Mesenchymal stem cell (in vitro differentiated cells and primary cell): ENCODE measurements around the gene SHC3.

ENCODE experiments used
- DNase-seq: peaks from one replicate; pipeline ENCODE4 v3.0.0-alpha.2; 2013
- H2AFZ ChIP-seq: one replicate; pipeline ENCODE4 v1.6.1; 2013; ENCODE audit warnings: low read depth, mild to moderate bottlenecking, control low read depth, inconsistent platforms, low read length, moderate library complexity
- H2AK5ac ChIP-seq: 2 replicates; pipeline ENCODE4 v1.6.1; 2013; ENCODE audit warnings: low read length, moderate library complexity, mild to moderate bottlenecking, inconsistent platforms; ENCODE audit not compliant: severe bottlenecking
- H2BK120ac ChIP-seq: one replicate; pipeline ENCODE4 v1.6.1; 2013; ENCODE audit warnings: low read depth, mild to moderate bottlenecking, inconsistent platforms, low read length, moderate library complexity
- H2BK12ac ChIP-seq, 2 experiments: one replicate each; pipeline ENCODE4 v1.6.1; 2013; ENCODE audit warnings: inconsistent platforms in 2 of 2, low read length in 2 of 2, mild to moderate bottlenecking in 2 of 2, moderate library complexity in 2 of 2, control low read depth in 1 of 2
- H2BK15ac ChIP-seq: one replicate; pipeline ENCODE4 v1.6.1; 2013; ENCODE audit warnings: mild to moderate bottlenecking, low read depth, inconsistent platforms; ENCODE audit not compliant: poor library complexity, severe bottlenecking
- H2BK5ac ChIP-seq: 2 replicates; pipeline ENCODE4 v1.6.1; 2013; ENCODE audit warnings: low read depth, mild to moderate bottlenecking, low read length, control low read depth, inconsistent platforms; ENCODE audit not compliant: poor library complexity, severe bottlenecking
- H3K14ac ChIP-seq, 2 experiments: one replicate each; pipeline ENCODE4 v1.6.1; 2013; ENCODE audit warnings: inconsistent platforms in 2 of 2, low read length in 2 of 2, control low read depth in 1 of 2, mild to moderate bottlenecking in 1 of 2, moderate library complexity in 1 of 2
- H3K18ac ChIP-seq, 2 experiments: one replicate each; pipeline ENCODE4 v1.6.1; 2013; ENCODE audit warnings: inconsistent platforms in 2 of 2, low read length in 2 of 2, control low read depth in 1 of 2, low read depth in 1 of 2, mild to moderate bottlenecking in 1 of 2
- H3K23ac ChIP-seq, 2 experiments: one replicate each; pipeline ENCODE4 v1.6.1; 2013; ENCODE audit warnings: inconsistent platforms in 2 of 2, low read length in 2 of 2, mild to moderate bottlenecking in 2 of 2, moderate library complexity in 2 of 2, control low read depth in 1 of 2
- H3K27ac ChIP-seq: 2 replicates; pipeline ENCODE4 v1.5.1; 2013; ENCODE audit warnings: mild to moderate bottlenecking, moderate library complexity, low read length, control low read depth, inconsistent platforms; ENCODE audit not compliant: poor library complexity, severe bottlenecking
- H3K27me3 ChIP-seq, 2 experiments: 2 replicates each; pipeline versions ENCODE4 v1.6.1 to v1.7.0; 2013; ENCODE audit warnings: low read length in 2 of 2, mild to moderate bottlenecking in 2 of 2, moderate library complexity in 2 of 2, control low read depth in 1 of 2, inconsistent platforms in 1 of 2; ENCODE audit not compliant: control insufficient read depth in 1 of 2, insufficient read depth in 1 of 2
- H3K36me3 ChIP-seq, 2 experiments: 2 replicates each; pipeline versions ENCODE4 v1.6.1 to v1.7.0; 2013; ENCODE audit warnings: low read length in 2 of 2, control low read depth in 1 of 2, inconsistent platforms in 1 of 2, low read depth in 1 of 2, mild to moderate bottlenecking in 1 of 2; ENCODE audit not compliant: insufficient read depth in 2 of 2, control insufficient read depth in 1 of 2
- H3K4ac ChIP-seq, 2 experiments: one replicate each; pipeline ENCODE4 v1.6.1; 2013; ENCODE audit warnings: inconsistent platforms in 2 of 2, low read length in 2 of 2, mild to moderate bottlenecking in 2 of 2, moderate library complexity in 2 of 2, control low read depth in 1 of 2, low read depth in 1 of 2
- H3K4me1 ChIP-seq: 2 replicates; pipeline ENCODE4 v1.6.1; 2013; ENCODE audit warnings: low read depth, low read length, control low read depth; ENCODE audit not compliant: control insufficient read depth, insufficient read depth
- H3K4me2 ChIP-seq: 2 replicates; pipeline ENCODE4 v1.6.1; 2013; ENCODE audit warnings: low read length, mild to moderate bottlenecking, inconsistent platforms; ENCODE audit not compliant: poor library complexity, severe bottlenecking
- H3K4me3 ChIP-seq, 2 experiments: 2 replicates each; pipeline versions ENCODE4 v1.5.1 to v1.7.0; 2013; ENCODE audit warnings: low read length in 2 of 2, mild to moderate bottlenecking in 2 of 2, control low read depth in 1 of 2, low read depth in 1 of 2; ENCODE audit not compliant: insufficient read depth in 1 of 2
- H3K79me1 ChIP-seq: replicated peaks from 2 replicates; pipeline ENCODE4 v1.6.1; 2013; ENCODE audit warnings: mild to moderate bottlenecking, control low read depth, low read length, inconsistent platforms; ENCODE audit not compliant: poor library complexity, severe bottlenecking
- H3K9ac ChIP-seq: 2 replicates; pipeline ENCODE4 v1.7.0; 2013; ENCODE audit warnings: mild to moderate bottlenecking, low read length, moderate library complexity
- H3K9me3 ChIP-seq: 2 replicates; pipeline ENCODE4 v1.7.0; 2013; ENCODE audit warnings: mild to moderate bottlenecking, low read length; ENCODE audit not compliant: control insufficient read depth
- H4K8ac ChIP-seq: one replicate; pipeline ENCODE4 v1.6.1; 2013; ENCODE audit warnings: inconsistent platforms, mild to moderate bottlenecking, low read length, moderate library complexity
- H4K91ac ChIP-seq: one replicate; pipeline ENCODE4 v1.6.1; 2013; ENCODE audit warnings: mild to moderate bottlenecking, low read length, inconsistent platforms
- WGBS: methylation state at CpG from one replicate; pipeline ENCODE4 v1.1.7; 2013; ENCODE audit warnings: mixed read lengths; 5-methylcytosine and 5-hydroxymethylcytosine counted together

The SHC3 gene

GRCh38 chr9:89065921-89066320, 112.7 kb downstream of the SHC3 start:
- Histone ChIP-seq H3K9ac (no peak overlapping the region), H2BK120ac (no peak overlapping the region), H3K4me1 (no peaks in the 10 kb centered on the region), H2AFZ (no peak overlapping the region), H3K4me2 (no peak overlapping the region), H3K18ac (no peak overlapping the region), H3K14ac (no peak overlapping the region), H4K8ac (no peak overlapping the region), H3K27me3 (no peaks in the 10 kb centered on the region), H2BK12ac (no peak overlapping the region), H2BK15ac (no peak overlapping the region), H3K4me3 (no peak overlapping the region), H2BK5ac (no peak overlapping the region), H3K23ac (no peak overlapping the region), H3K27ac (no peak overlapping the region), H3K9me3 (no peaks in the 10 kb centered on the region), H3K79me1 (no peaks in the 10 kb centered on the region), H4K91ac (no peak overlapping the region), H3K4ac (no peak overlapping the region), H2AK5ac (no peak overlapping the region), H3K36me3 (peaks cover 10 to 19% of the 10 kb centered on the region in 2 experiments)
- DNase-seq: no peak
- 94% methylated on average over 6 of the region's 6 CpGs for WGBS

- Histone ChIP-seq H3K9me3 (no peaks in the 10 kb centered on the region), H3K4me1 (peaks cover 2% of the 10 kb centered on the region), H3K18ac (no peak overlapping the region), H2AFZ (no peak overlapping the region), H3K14ac (no peak overlapping the region), H2BK12ac (no peak overlapping the region), H3K23ac (no peak overlapping the region), H4K91ac (no peak overlapping the region), H2BK15ac (no peak overlapping the region), H2AK5ac (no peak overlapping the region), H3K79me1 (no peaks in the 10 kb centered on the region), H4K8ac (no peak overlapping the region), H3K36me3 (peaks cover 9 to 29% of the 10 kb centered on the region in 2 experiments), H2BK120ac (no peak overlapping the region), H3K9ac (no peak overlapping the region), H3K27me3 (no peaks in the 10 kb centered on the region), H3K4me2 (no peak overlapping the region), H3K4ac (no peak overlapping the region), H3K4me3 (no peak overlapping the region), H3K27ac (no peak overlapping the region), H2BK5ac (no peak overlapping the region)
- no peak for DNase-seq
- 94% methylated on average over 5 of the region's 5 CpGs for WGBS
Measured at GRCh38 chr9:89060790-89061189, 117.8 kb downstream of the SHC3 start.

GRCh38 chr9:89059925-89060506, 118.6 kb downstream of the SHC3 start:
- Histone ChIP-seq H3K23ac (no peak overlapping the region), H3K36me3 (peaks cover 9 to 27% of the 10 kb centered on the region in 2 experiments), H3K4me1 (peaks cover 2% of the 10 kb centered on the region)

GRCh38 chr9:89058906-89059305, 119.7 kb downstream of the SHC3 start:
- Histone ChIP-seq H3K4ac (no peak overlapping the region), H3K23ac (no peak overlapping the region), H2AFZ (no peak overlapping the region), H3K4me2 (no peak overlapping the region), H4K91ac (no peak overlapping the region), H3K14ac (no peak overlapping the region), H3K4me3 (no peak overlapping the region), H2AK5ac (no peak overlapping the region), H2BK12ac (no peak overlapping the region), H2BK5ac (no peak overlapping the region), H3K4me1 (peaks cover 2% of the 10 kb centered on the region), H2BK15ac (no peak overlapping the region), H3K36me3 (peaks cover 5 to 25% of the 10 kb centered on the region in 2 experiments), H3K9me3 (no peaks in the 10 kb centered on the region), H2BK120ac (no peak overlapping the region), H3K18ac (no peak overlapping the region), H3K27me3 (no peaks in the 10 kb centered on the region), H3K27ac (no peak overlapping the region), H4K8ac (no peak overlapping the region), H3K79me1 (no peaks in the 10 kb centered on the region), H3K9ac (no peak overlapping the region)
- WGBS: 88% methylated on average over 12 of the region's 12 CpGs
- DNase-seq: no peak

More at GRCh38 chr9:89059925-89060506, 118.6 kb downstream of the SHC3 start:
- DNase-seq: no peak
- H3K14ac ChIP-seq: no peak overlapping the region
- H2BK120ac ChIP-seq: no peak overlapping the region
- peak overlapping the region in 1 of 2 experiments; percentile 17 for H3K4me3 ChIP-seq
- no peak overlapping the region for H2BK15ac ChIP-seq
- no peak overlapping the region for H2BK12ac ChIP-seq
- no peak overlapping the region for H2AK5ac ChIP-seq
- H3K27me3 ChIP-seq: no peaks in the 10 kb centered on the region
- no peaks in the 10 kb centered on the region for H3K79me1 ChIP-seq
- WGBS: 94% methylated on average over 14 of the region's 15 CpGs
- H3K27ac ChIP-seq: no peak overlapping the region
- H3K9me3 ChIP-seq: no peaks in the 10 kb centered on the region
- no peak overlapping the region for H3K9ac ChIP-seq
- H3K4me2 ChIP-seq: no peak overlapping the region
- no peak overlapping the region for H3K4ac ChIP-seq
- no peak overlapping the region for H2AFZ ChIP-seq
- no peak overlapping the region for H3K18ac ChIP-seq
- H4K8ac ChIP-seq: no peak overlapping the region
- H2BK5ac ChIP-seq: no peak overlapping the region
- H4K91ac ChIP-seq: no peak overlapping the region
